ENCODE measurements around the gene TLE5. TPM values are rescaled to one million over a fixed set of nuclear protein-coding genes. Genes with fewer than 3 reads are reported as not detected.

The TLE5 gene
- total RNA-seq, 3 donors from 2014 or later (not counting 1 experiment from before 2014, with no cell fraction given) = 943 to 1,012 (median 968) TPM

- Histone ChIP-seq H3K36me3 (ENCODE audit: control insufficient read depth, insufficient read depth, low read length) (no peaks in the 10 kb centered on the region), H3K27me3 (ENCODE audit: control insufficient read depth, insufficient read depth, low read length) (no peaks in the 10 kb centered on the region), H3K4me3 (ENCODE audit: low read length) (no peak overlapping the region), H3K4me1 (ENCODE audit: control insufficient read depth, insufficient read depth, low read length) (peaks cover 8% of the 10 kb centered on the region), H3K9me3 (ENCODE audit: control insufficient read depth, insufficient read depth, low read length) (no peaks in the 10 kb centered on the region), H3K27ac (ENCODE audit: low read length) (no peak overlapping the region)
- no peaks in the 10 kb centered on the region for H3K27me3 Mint-ChIP-seq (ENCODE audit: low read depth in 2 of 2)
- H3K36me3 Mint-ChIP-seq = no peaks in the 10 kb centered on the region
- no peaks in the 10 kb centered on the region for H3K9me3 Mint-ChIP-seq
- ATAC-seq (no peak), DNase-seq (no peak)
- H3K27ac Mint-ChIP-seq = no peak overlapping the region
- intact Hi-C loops (cut with micrococcal nuclease) = no loop called here
- H3K4me3 Mint-ChIP-seq = no peak overlapping the region
- WGBS (ENCODE audit: insufficient coverage) = 96% methylated on average over 3 of the region's 4 CpGs
- TF ChIP-seq, protein P1, sequence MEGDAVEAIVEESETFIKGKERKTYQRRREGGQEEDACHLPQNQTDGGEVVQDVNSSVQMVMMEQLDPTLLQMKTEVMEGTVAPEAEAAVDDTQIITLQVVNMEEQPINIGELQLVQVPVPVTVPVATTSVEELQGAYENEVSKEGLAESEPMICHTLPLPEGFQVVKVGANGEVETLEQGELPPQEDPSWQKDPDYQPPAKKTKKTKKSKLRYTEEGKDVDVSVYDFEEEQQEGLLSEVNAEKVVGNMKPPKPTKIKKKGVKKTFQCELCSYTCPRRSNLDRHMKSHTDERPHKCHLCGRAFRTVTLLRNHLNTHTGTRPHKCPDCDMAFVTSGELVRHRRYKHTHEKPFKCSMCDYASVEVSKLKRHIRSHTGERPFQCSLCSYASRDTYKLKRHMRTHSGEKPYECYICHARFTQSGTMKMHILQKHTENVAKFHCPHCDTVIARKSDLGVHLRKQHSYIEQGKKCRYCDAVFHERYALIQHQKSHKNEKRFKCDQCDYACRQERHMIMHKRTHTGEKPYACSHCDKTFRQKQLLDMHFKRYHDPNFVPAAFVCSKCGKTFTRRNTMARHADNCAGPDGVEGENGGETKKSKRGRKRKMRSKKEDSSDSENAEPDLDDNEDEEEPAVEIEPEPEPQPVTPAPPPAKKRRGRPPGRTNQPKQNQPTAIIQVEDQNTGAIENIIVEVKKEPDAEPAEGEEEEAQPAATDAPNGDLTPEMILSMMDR (IDR thresholded peaks at IDR 0.05) = no peak
- H3K4me1 Mint-ChIP-seq = peaks cover 0 to 5% of the 10 kb centered on the region in 2 donors
These were observed 9.5 kb upstream of the TLE5 start for GRCh38 chr19:3071768-3072167.

DNA sequence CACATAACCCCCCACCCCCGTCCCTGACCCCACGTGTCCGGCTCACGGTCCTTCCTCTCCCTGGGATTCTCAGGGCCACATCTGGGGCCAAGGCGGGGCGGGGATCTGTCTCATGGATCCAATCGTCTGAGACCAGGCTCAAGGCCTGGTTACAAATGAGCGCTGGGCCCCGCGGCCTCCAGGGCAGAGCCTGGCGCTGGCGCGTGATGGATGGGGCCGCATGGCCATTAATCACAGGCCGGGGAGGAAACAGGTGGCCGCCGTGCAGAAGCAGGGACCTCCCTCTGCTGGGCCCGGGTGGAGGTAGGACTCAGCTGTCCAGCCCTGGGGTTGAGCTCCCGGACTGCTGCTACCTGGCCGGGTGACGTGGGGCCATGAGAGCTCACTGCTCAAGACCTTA, 5.8 kb upstream of the TLE5 start:
- no peaks in the 10 kb centered on the region for H3K36me3 ChIP-seq (ENCODE audit: control insufficient read depth, insufficient read depth, low read length)
- ATAC-seq (no peak), DNase-seq (no peak)
- Mint-ChIP-seq H3K36me3 (no peaks in the 10 kb centered on the region), H3K9me3 (no peaks in the 10 kb centered on the region), H3K4me3 (no peak overlapping the region), H3K27me3 (ENCODE audit: low read depth in 2 of 2) (no peaks in the 10 kb centered on the region), H3K27ac (no peak overlapping the region), H3K4me1 (peaks cover 0 to 12% of the 10 kb centered on the region in 2 donors)
- peaks cover 22% of the 10 kb centered on the region for H3K4me1 ChIP-seq (ENCODE audit: control insufficient read depth, insufficient read depth, low read length)
- H3K27me3 ChIP-seq (ENCODE audit: control insufficient read depth, insufficient read depth, low read length) = no peaks in the 10 kb centered on the region
- no peaks in the 10 kb centered on the region for H3K9me3 ChIP-seq (ENCODE audit: control insufficient read depth, insufficient read depth, low read length)
- TF ChIP-seq, protein P1 (IDR thresholded peaks at IDR 0.05) = no peak
- no peak overlapping the region for H3K27ac ChIP-seq (ENCODE audit: low read length)
- 59% methylated on average over 20 of the region's 21 CpGs for WGBS (ENCODE audit: insufficient coverage)
- no peak overlapping the region for H3K4me3 ChIP-seq (ENCODE audit: low read length)
- intact Hi-C loops (cut with micrococcal nuclease) = no loop called here

GRCh38 chr19:3067563-3067962, 5.3 kb upstream of the TLE5 start:
- intact Hi-C loops (cut with micrococcal nuclease) = no loop called here
- ATAC-seq (no peak), DNase-seq (no peak)
- 86% methylated on average over 9 of the region's 9 CpGs for WGBS (ENCODE audit: insufficient coverage)
- Mint-ChIP-seq H3K27me3 (ENCODE audit: low read depth in 2 of 2) (no peaks in the 10 kb centered on the region), H3K27ac (no peak overlapping the region), H3K9me3 (no peaks in the 10 kb centered on the region), H3K4me1 (peaks cover 0 to 17% of the 10 kb centered on the region in 2 donors), H3K4me3 (no peak overlapping the region), H3K36me3 (no peaks in the 10 kb centered on the region)
- TF ChIP-seq, protein P1 (IDR thresholded peaks at IDR 0.05) = no peak
- no peak overlapping the region for H3K27ac ChIP-seq (ENCODE audit: low read length)
- H3K4me3 ChIP-seq (ENCODE audit: low read length) = no peak overlapping the region
- no peaks in the 10 kb centered on the region for H3K9me3 ChIP-seq (ENCODE audit: control insufficient read depth, insufficient read depth, low read length)
- peaks cover 27% of the 10 kb centered on the region for H3K4me1 ChIP-seq (ENCODE audit: control insufficient read depth, insufficient read depth, low read length)
- H3K27me3 ChIP-seq (ENCODE audit: control insufficient read depth, insufficient read depth, low read length) = no peaks in the 10 kb centered on the region
- H3K36me3 ChIP-seq (ENCODE audit: control insufficient read depth, insufficient read depth, low read length) = no peaks in the 10 kb centered on the region

DNA sequence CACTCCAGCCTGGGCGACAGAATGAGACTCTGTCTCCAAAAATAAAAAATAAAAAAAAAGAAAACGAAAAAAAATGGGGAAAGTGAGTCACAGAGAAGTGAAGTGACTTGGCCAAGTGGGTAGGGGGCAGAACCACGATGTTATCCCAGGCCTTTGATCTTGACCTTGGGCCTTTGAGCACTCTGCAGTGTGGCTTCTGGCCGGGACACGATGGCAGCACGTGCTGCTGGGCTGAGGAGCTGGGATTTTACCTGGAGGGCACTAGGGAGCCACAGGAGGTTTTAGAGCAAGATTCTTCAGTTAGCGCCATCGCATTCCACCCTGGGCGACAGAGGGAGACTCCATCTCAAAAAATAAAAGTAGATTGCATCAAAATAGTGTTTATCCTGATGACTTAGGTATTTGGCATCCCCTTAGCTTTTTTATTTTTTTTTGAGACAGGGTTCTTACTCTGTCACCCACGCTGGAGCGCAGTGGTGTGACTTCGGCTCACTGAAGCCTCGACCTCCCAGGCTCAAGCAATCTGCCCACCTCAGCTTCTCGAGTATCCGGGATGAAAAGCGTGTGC, 4.3 kb upstream of the TLE5 start:
- Mint-ChIP-seq H3K4me3 (no peak overlapping the region), H3K4me1 (peaks cover 0 to 17% of the 10 kb centered on the region in 2 donors), H3K36me3 (no peaks in the 10 kb centered on the region), H3K27me3 (ENCODE audit: low read depth in 2 of 2) (no peaks in the 10 kb centered on the region), H3K9me3 (no peaks in the 10 kb centered on the region), H3K27ac (no peak overlapping the region)
- Histone ChIP-seq H3K9me3 (ENCODE audit: control insufficient read depth, insufficient read depth, low read length) (no peaks in the 10 kb centered on the region), H3K36me3 (ENCODE audit: control insufficient read depth, insufficient read depth, low read length) (no peaks in the 10 kb centered on the region), H3K27me3 (ENCODE audit: control insufficient read depth, insufficient read depth, low read length) (no peaks in the 10 kb centered on the region), H3K4me3 (ENCODE audit: low read length) (no peak overlapping the region), H3K4me1 (ENCODE audit: control insufficient read depth, insufficient read depth, low read length) (peaks cover 28% of the 10 kb centered on the region), H3K27ac (ENCODE audit: low read length) (no peak overlapping the region)
- no peak for DNase-seq
- WGBS (ENCODE audit: insufficient coverage) = 94% methylated on average over 16 of the region's 16 CpGs
- no peak for ATAC-seq
- TF ChIP-seq, protein P1 (IDR thresholded peaks at IDR 0.05) = no peak
- intact Hi-C loops (cut with micrococcal nuclease) = no loop called here

All from natural killer cell (primary cell).